ENCODE results near the gene ADGRB3.

GRCh38 chr6:68633972-68634725, 933 bp upstream of the ADGRB3 start:
- TF ChIP-seq CTCF (IDR thresholded peaks at IDR 0.05) (no peak), POLR2AphosphoS5 (IDR thresholded peaks at IDR 0.05) (no peak), POLR2A (IDR thresholded peaks at IDR 0.05) (no peak), EP300 (IDR thresholded peaks at IDR 0.05) (no peak)
